HL-60 (cell line): Measurements from ENCODE around the gene HRG.

ENCODE experiments used
- DNase-seq, 2 experiments: peaks; one replicate each; pipeline ENCODE4 v3.0.0-alpha.2; 2010 to 2020; ENCODE audit warnings: low read depth in 1 of 2, low spot score in 1 of 2
- H3K27ac ChIP-seq: fragments of 250-450 bp; sonication (Bioruptor Pico); replicated peaks from 2 replicates; pipeline ENCODE4 v1.5.1; 2020; ENCODE audit warnings: mild to moderate bottlenecking, moderate library complexity
- H3K27me3 ChIP-seq: fragments of 250-450 bp; sonication (Bioruptor Pico); 2 replicates; pipeline ENCODE4 v1.5.1; 2021; ENCODE audit warnings: mild to moderate bottlenecking, moderate library complexity; ENCODE audit not compliant: insufficient read depth, poor library complexity, severe bottlenecking
- H3K4me3 ChIP-seq: replicated peaks from 2 replicates; pipeline ENCODE4 v1.5.1; 2011; ENCODE audit warnings: mild to moderate bottlenecking, control low read depth, low read length; ENCODE audit not compliant: insufficient read depth
- GABPA ChIP-seq: IDR thresholded peaks from 2 replicates; pipeline ENCODE4 v1.6.1; 2012; ENCODE audit warnings: low read depth
- POLR2AphosphoS5 ChIP-seq: IDR thresholded peaks from 2 replicates; pipeline ENCODE4 v1.6.1; 2012; ENCODE audit warnings: low read depth
- SPI1 ChIP-seq: IDR thresholded peaks from 2 replicates; pipeline ENCODE4 v1.6.1; 2012; ENCODE audit warnings: low read depth, mild to moderate bottlenecking, borderline replicate concordance
- TF ChIP-seq, protein P1 (sequence below): IDR thresholded peaks from one replicate; pipeline ENCODE4 v1.5.1; 2011; ENCODE audit warnings: low read length, control low read depth, inconsistent platforms; ENCODE audit not compliant: insufficient read depth
- TF ChIP-seq, protein P2 (sequence below): IDR thresholded peaks from 2 replicates; pipeline ENCODE4 v1.6.1; 2012; ENCODE audit warnings: low read depth; ENCODE audit not compliant: insufficient replicate concordance

Gene HRG

DNA sequence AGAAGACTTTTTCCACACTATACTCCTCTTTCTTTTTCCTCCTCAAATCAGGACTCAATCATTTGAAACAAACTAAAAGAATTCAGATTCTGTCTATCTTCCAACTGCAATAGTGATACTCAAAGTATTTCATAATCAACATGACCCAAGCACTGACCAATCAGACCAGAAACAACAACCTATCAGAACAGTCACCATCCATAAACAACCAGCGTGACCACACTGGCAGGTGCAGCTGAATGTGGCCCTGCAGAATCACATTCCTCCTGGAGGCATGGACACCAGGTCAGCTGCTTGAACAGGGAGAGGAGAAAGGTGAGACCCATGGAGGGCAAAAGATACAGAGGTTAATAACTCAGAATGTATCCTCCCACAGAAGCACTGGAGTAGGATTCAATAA is 13.3 kb downstream of the HRG start:
- TF ChIP-seq, protein P1, sequence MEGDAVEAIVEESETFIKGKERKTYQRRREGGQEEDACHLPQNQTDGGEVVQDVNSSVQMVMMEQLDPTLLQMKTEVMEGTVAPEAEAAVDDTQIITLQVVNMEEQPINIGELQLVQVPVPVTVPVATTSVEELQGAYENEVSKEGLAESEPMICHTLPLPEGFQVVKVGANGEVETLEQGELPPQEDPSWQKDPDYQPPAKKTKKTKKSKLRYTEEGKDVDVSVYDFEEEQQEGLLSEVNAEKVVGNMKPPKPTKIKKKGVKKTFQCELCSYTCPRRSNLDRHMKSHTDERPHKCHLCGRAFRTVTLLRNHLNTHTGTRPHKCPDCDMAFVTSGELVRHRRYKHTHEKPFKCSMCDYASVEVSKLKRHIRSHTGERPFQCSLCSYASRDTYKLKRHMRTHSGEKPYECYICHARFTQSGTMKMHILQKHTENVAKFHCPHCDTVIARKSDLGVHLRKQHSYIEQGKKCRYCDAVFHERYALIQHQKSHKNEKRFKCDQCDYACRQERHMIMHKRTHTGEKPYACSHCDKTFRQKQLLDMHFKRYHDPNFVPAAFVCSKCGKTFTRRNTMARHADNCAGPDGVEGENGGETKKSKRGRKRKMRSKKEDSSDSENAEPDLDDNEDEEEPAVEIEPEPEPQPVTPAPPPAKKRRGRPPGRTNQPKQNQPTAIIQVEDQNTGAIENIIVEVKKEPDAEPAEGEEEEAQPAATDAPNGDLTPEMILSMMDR, result no peak
- TF ChIP-seq SPI1 (no peak), GABPA (no peak), POLR2AphosphoS5 (no peak)
- TF ChIP-seq, protein P2, sequence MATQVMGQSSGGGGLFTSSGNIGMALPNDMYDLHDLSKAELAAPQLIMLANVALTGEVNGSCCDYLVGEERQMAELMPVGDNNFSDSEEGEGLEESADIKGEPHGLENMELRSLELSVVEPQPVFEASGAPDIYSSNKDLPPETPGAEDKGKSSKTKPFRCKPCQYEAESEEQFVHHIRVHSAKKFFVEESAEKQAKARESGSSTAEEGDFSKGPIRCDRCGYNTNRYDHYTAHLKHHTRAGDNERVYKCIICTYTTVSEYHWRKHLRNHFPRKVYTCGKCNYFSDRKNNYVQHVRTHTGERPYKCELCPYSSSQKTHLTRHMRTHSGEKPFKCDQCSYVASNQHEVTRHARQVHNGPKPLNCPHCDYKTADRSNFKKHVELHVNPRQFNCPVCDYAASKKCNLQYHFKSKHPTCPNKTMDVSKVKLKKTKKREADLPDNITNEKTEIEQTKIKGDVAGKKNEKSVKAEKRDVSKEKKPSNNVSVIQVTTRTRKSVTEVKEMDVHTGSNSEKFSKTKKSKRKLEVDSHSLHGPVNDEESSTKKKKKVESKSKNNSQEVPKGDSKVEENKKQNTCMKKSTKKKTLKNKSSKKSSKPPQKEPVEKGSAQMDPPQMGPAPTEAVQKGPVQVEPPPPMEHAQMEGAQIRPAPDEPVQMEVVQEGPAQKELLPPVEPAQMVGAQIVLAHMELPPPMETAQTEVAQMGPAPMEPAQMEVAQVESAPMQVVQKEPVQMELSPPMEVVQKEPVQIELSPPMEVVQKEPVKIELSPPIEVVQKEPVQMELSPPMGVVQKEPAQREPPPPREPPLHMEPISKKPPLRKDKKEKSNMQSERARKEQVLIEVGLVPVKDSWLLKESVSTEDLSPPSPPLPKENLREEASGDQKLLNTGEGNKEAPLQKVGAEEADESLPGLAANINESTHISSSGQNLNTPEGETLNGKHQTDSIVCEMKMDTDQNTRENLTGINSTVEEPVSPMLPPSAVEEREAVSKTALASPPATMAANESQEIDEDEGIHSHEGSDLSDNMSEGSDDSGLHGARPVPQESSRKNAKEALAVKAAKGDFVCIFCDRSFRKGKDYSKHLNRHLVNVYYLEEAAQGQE, result no peak
- Histone ChIP-seq H3K27me3 (peaks cover 5% of the 10 kb centered on the region), H3K27ac (no peak overlapping the region), H3K4me3 (no peak overlapping the region)
- DNase-seq, result no peak

DNA sequence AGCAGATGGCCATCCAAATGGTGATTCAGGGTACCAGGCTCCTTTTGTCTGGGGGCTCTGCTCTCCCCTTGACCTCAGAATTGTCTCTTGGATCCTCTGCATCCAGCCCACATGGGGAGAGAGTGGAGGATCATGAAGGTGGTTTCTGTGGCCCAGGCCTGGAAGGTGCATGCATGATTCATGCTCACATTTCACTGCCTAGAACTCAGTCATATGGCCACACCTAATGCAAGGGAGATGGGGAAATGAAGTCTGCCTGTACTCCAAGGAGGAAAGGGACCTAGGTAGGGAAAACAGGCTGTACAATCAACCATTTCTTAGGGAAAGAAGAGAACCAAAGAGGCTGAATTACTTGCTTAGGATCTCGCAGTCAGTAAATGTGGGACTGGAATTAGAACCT is 15.1 kb downstream of the HRG start:
- TF ChIP-seq GABPA (no peak), POLR2AphosphoS5 (no peak)
- TF ChIP-seq, protein P1, result no peak
- TF ChIP-seq, protein P2, result no peak
- DNase-seq, result no peak
- Histone ChIP-seq H3K4me3 (no peak overlapping the region), H3K27me3 (no peaks in the 10 kb centered on the region), H3K27ac (no peak overlapping the region)

DNA sequence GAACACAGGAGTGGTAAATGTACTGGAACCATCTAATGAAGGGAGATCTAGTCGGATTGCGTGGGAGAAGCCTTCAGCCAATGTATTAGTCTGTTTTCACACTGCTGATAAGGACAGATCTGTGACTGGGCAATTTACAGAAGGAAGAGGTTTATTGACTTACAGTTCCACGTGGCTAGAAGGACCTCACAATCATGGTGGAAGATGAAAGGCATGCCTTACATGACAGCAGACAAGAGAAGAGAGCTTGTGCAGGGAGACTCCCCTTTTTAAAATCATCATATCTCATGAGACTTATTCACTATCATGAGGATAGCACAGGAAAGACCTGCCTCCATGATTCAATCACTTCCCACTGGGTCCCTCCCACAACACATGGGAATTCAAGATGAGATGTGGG is 17.0 kb downstream of the HRG start:
- TF ChIP-seq GABPA (no peak), SPI1 (no peak), POLR2AphosphoS5 (no peak)
- TF ChIP-seq, protein P1, result no peak
- TF ChIP-seq, protein P2, result no peak
- no peak overlapping the region for H3K4me3 ChIP-seq
- DNase-seq, result no peak
- H3K27me3 ChIP-seq, result no peaks in the 10 kb centered on the region
- no peak overlapping the region for H3K27ac ChIP-seq
